Epithelial cell of esophagus (primary cell): ENCODE data around the gene RASSF7.
"Not testable (repeated sequence)": the region's sequence is repeated elsewhere in the genome, so short reads cannot be mapped to it uniquely, and the experiment has no call there.

Experiments used
- DNase-seq: peaks from one replicate; pipeline ENCODE4 v3.0.0; 2010; ENCODE audit warnings: low read depth
- H3K4me3 ChIP-seq: 2 replicates; pipeline ENCODE4 v1.5.1; 2011; ENCODE audit warnings: mild to moderate bottlenecking, low read length, control low read depth
- TF ChIP-seq, protein P1 (sequence below): IDR thresholded peaks from 2 replicates; pipeline ENCODE4 v1.5.1; 2011; ENCODE audit warnings: low read depth, mild to moderate bottlenecking, low read length, control low read depth, inconsistent platforms; ENCODE audit not compliant: insufficient read depth; ENCODE audit errors: missing control alignments

Gene RASSF7

DNA sequence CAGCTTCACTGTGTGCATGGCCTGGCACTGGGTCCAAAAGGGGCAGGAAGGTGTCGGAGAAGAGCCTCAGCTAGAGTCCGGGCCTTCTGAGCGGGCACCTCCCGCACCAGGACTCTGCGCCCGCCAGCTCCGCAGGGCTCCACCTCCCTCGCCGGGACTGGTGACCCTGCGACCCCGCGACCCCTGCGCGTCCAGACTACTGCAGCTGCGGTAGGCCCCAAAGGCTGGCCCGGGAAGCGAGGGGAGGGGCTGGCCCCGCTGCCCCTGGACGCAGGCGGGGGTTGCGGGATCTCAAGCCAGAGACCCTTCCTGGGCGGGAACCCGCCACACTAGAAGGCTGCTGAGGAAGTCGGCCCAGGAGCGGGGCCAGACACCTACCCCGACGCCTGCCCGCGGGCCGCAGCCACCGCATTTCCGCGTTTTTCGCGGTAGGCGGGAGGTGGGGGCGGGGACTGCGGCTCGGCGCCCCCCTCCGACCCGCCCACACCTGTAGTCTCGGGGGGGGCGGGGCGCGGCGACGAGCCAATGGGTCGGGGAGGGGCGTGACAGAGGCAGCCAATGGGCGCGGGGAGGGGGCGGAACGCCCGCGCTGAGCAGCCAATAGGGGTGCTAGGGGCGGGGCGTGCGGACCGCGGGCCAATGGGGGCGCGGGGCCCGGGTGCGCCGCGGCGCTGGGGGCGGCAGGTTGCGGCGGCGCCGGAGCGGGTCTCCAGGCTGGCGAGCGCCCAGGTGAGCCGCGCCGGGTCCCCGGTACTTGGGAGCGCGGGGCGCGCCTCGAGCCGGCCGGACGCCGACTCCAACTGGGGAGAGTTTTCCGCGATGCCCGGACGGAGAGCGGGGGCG is at the start of gene RASSF7, which contains the start of gene LMNTD2:
Gene RASSF7, plus strand, starts transcription at position 666 of the 843 bp plus-strand sequence. CDS start 799 bp downstream, outside the sequence.
Gene LMNTD2, minus strand, starts transcription at position 434 of the 843 bp plus-strand sequence. Its CDS starts 22 bp downstream, at position 412.
- TF ChIP-seq, protein P1, sequence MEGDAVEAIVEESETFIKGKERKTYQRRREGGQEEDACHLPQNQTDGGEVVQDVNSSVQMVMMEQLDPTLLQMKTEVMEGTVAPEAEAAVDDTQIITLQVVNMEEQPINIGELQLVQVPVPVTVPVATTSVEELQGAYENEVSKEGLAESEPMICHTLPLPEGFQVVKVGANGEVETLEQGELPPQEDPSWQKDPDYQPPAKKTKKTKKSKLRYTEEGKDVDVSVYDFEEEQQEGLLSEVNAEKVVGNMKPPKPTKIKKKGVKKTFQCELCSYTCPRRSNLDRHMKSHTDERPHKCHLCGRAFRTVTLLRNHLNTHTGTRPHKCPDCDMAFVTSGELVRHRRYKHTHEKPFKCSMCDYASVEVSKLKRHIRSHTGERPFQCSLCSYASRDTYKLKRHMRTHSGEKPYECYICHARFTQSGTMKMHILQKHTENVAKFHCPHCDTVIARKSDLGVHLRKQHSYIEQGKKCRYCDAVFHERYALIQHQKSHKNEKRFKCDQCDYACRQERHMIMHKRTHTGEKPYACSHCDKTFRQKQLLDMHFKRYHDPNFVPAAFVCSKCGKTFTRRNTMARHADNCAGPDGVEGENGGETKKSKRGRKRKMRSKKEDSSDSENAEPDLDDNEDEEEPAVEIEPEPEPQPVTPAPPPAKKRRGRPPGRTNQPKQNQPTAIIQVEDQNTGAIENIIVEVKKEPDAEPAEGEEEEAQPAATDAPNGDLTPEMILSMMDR: no peak
- H3K4me3 ChIP-seq: peak within 1 kb of the TSS; percentile 54
- DNase-seq: peak; percentile 96

DNA sequence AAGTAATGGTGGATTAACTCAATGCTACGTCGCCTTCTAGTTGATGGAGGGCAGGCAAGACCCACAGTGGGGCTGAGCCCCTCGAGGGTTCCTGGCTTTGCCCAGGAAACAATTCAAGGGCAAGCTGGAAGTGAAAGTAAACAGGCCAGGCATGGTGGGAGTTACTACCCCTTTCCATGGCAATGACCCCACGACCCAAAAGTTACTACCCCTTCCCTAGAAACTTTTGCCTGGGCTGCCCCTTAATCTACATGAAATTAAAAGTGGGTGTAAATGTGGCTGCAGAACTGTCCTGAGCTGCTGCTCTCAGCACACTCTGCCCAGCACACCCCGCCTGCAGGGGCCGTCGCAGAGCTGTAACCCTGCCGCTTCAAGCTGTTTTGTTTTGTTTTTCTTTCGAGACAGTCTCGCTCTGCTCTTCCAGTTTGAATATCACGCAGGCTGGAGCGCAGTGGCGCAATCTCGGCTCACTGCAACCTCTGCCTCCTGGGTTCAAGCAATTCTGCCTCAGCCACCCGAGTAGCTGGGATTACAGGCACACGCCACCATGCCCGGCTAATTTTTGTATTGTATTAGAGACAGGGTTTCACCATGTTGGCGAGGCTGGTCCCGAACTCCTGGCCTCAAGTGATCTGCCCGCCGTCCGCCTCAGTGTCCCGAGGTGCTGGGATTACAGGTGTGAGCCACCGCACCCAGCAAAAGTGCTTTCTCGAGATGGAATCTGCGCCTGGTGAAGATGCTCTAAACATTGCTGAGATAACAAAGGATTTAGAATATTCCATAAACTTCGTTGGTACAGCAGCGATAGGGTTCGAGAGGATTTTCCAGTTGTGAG is 47.8 kb upstream of the RASSF7 start:
- no peak for DNase-seq
- TF ChIP-seq, protein P1: no peak
- H3K4me3 ChIP-seq: no peak overlapping the region

DNA sequence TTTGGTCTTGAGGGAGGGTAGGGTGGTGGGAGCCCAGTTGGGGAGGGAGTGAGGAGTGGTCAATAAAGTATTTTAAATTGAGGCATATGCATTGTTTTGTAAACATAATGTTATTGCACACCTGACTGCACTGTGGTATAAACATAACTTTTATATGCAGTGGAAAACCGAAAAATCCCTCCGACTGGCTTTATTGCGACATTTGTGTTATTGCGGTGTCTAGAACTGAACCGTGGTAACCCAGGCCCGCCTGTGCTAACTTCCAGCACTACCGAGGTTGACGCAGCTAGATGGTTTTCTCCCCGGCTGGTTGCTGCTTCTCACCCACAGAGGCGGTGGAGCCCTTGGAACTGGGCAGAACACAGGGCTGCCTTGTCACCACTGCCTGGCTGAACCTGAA is 46.2 kb upstream of the RASSF7 start:
- no peak overlapping the region for H3K4me3 ChIP-seq
- TF ChIP-seq, protein P1: no peak
- no peak for DNase-seq

GRCh38 chr11:515131-515530 is 45.6 kb upstream of the RASSF7 start:
- H3K4me3 ChIP-seq: no peak overlapping the region
- TF ChIP-seq, protein P1: no peak
- DNase-seq: peak; percentile 96

DNA sequence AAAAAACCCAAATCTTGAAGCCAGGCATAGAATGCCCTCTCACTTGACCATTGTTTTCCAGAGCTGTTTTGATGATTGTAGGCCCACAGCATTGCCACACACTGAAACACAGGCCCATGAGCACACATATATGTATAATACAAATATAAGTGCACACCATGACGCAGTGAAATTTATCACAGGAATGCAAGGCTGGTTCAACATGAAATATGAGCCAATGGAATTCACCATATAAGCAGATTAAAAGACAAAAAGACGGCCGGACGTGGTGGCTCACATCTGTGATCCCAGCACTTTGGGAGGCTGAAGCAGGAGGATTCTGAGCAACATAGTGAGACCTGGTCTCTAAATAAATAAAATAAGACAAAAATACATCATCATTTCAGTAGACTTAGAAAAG is 44.4 kb upstream of the RASSF7 start:
- H3K4me3 ChIP-seq: no peak overlapping the region
- DNase-seq: no peak
- TF ChIP-seq, protein P1: no peak

- not testable (repeated sequence) for H3K4me3 ChIP-seq, DNase-seq
Observed at GRCh38 chr11:516918-517685, 43.7 kb upstream of the RASSF7 start.
